ENCODE measurements around the gene SMIM24.
"Not testable (repeated sequence)": the region's sequence is repeated elsewhere in the genome, so short reads cannot be mapped to it uniquely, and the experiment has no call there.

Gene SMIM24

DNA sequence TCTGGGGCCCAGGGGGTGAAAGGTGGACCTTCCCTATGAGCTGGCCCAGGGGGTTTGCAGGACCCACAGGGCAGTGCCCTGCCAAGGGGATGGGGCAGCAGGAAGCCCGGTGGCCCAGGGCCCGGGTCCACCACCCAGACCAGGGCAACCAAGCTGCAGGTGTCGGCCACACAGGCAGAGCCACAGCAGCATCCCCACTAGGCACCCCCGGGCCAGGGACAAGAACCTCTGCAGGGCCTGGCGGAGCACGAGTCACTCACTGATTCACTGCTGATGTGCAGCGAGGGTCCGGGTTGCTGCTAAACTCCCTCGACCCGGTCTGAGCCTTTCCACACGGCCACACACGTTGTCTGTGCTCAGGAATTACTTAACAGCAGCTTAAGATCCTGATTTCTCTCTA, 34.6 kb upstream of the SMIM24 start:
- no peak for DNase-seq (ENCODE audit: low spot score)

DNA sequence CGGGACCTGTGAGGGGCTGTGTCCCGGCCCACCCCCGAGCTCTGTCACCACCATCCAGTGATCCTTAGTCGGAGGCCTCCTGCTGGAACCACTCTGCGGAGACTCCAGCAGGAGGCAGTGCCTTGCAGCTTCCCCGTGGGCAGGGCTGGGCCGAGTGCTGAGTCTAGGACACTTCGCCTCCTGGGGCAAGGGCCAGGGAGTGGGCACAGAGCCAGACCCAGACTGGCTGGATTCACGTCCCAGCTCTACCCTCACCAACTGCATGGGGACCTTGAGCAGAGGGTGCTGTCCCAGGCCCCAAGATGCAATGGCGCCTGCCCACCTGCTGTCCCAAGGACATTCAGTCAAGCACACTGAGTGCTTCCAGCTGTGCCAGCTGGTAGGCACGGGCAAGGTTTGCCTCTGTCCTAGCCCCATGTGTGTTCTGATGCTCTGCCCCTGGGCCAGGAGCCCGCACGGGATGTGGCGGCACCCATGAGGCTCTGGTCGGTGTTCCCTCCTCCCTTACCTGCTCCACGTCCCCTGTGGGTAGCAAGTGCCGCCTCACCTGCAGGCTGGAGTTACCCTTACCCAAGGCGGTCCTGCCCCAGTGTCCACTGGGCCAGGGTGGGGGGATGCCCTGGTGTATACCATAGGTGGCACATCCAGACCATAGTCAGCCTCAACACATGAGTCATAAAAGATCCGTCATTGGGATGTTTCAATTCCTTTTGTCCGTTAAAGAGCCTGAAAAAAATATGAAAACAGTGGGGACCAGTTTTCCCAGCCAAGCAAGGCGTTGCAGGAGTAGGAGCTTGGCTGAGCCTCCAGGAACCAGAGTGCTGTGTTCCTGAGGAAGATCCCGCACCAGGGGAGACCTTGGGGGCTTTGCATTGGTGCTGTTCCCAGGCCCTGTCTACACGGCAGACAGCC, 33.2 kb upstream of the SMIM24 start:
- no peak for DNase-seq (ENCODE audit: low spot score)

DNA sequence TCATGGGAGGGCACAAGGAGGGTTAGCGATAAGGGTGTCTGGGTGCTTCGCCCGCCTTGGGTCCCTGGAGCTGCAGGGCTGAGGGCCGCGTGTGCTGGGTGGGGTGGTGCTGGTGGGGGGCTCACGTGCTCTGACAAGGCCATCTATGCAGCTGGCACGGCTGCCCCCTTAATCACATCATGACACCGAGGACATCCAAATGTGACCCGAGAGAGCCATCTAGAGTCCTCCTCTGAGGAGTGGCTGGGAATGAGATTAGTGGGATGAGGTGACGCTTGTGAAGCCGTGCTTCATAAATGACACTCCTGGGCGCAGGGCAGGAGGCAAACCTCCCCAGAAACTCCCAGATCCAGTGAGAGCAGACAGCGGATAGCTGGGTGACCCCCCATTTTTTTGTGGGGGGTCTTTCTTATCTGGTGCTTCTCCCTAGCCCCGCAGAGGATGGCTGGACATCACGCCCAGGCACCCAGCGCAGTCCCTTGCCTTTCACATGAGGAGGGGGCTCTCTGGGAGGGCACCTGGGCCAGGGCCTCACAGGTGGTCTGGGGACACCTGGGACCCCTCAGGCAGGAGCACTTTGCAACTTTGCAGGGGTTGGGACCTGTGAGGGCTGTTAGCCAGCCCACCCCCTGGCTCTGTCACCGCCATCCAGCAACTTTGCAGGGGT, 32.4 kb upstream of the SMIM24 start:
- no peak for DNase-seq (ENCODE audit: low spot score)

DNA sequence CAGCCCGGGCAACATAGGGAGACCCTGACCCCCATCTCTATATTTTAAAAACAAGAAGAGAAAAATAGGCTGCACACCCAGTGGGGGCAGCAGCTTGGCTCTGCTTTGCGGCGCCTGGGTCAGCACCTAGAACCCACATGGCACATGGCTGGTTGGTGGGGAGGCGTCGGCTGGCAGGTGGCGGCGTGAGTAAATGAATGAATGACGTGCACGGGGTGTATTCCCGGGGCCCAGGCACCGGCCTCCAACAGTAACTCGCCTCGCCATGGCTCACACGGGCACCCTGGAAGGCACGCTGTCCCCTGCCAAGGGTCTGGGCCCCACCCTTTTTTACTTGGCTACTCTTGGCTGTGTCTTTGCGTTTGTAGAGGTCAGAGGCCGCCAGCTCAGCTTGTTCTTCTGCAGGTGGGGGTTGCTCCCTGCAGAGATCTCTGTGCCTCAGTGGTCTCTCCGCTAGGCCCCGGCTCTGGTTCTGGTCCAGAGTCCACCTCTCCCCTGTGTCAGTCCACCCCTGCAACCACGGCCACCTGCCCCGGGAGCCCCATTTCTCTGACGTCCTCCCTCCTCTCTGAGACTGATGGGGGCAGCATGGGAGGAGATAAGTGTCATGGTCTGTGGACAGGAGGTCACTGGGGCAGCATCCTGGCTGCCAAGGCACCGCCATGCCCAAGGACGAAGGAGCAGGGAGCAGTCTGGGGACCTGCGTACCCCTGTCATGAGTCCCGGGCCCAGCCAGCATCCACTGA, 31.4 kb upstream of the SMIM24 start:
- DNase-seq (ENCODE audit: low spot score) = no peak

DNA sequence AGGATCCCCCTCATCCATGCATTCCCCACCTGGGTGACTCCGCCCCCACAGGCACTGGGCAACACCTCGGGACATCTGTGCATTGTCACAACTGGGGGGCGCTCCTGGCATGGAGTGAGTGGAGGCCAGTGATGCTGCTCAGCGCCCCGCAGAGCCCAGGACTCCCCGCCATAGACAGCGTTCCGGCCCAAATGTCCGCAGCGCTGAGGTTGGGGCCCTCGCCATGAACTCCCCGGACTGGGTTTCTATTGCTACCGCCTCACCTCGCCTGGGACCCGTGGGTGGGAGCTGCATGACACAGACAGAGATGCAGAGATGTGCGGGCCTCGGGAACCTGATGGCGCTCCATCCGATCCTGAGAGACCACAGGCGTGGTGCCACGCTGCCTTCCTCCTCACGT, 30.4 kb upstream of the SMIM24 start:
- DNase-seq (ENCODE audit: low spot score) = no peak

DNA sequence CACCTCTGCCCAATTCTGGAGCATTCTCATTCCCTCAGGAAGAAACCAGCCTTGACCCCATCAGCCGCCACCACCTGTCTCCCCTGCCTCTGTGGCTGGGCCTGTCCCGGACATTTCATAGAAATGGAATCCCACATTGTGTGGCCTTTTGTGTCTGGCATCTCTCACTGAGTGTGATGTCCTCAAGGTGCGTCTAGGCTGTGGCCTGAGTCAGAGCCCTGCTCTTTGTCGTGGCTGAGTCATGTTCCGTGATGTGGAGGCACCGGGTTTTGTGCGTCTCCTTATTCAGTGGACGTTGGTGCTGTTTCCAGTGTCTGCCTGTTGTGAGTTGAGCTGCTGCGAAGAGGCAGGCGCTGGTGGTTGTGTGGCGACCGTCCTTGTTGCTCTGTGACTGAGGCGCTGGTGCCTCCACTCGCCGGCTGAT, 29.3 kb upstream of the SMIM24 start:
- peak; percentile 57 for DNase-seq (ENCODE audit: low spot score)

DNA sequence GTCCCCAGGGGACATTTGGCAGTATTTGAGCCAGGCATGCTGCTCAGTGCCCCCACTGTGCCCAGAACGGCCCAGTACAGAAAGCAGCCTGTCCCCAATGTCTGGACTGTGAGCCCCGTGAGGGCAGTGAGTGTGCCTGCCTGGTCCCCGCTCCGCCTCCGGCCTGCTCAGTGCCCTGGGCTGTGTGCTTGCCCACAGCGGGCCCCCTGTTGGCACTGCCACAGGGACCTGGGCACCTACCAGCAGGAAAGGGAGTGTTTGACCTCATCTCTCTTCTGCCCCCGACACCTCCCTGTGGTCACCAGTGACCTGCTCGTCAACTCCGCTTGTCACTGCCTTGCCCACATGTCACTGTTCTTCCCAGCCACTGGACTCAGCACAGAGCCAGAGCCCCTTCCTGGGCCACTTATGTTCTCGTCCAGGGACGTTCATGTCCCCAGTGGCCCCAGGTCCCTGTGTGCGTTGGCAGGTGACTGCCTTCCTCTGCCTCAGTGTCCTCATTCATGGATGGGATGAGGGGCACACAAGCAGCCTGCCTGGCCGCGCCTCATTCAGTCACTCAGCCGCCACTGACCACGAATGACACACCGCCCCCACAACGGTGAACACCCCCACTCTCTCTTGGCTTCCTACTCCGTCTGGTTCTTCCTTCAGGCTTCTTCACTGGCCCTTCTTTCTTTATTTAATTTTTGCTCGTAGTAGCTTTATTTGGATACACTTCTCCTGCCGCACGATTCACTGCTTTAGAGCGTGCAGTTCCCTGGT, 28.6 kb upstream of the SMIM24 start:
- DNase-seq (ENCODE audit: low spot score) = no peak

DNA sequence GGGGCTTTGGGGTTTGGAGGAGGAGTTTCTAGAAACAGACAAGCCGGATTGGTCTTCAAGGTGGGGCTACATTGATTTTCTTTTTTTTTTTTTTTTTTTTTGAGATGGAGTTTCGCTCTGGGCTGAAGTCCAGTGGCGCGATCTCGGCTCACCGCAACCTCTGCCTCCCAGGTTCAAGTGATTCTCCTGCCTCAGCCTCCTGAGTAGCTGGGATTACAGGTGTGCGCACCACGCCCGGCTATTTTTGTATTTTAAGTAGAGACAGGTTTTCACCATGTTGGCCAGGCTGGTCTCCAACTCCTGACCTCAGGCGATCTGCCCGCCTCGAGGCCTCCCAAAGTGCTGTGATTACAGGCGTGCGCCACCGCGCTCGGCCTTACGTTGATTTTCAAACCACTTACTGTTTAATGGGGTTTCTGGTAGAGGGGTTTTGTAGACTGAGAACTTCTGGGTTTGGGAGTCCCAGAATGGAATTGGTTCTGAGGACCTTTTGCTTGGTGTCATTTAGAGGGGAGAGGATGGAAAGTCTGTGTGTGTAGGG, 27.9 kb upstream of the SMIM24 start:
- DNase-seq (ENCODE audit: low spot score) = not testable (repeated sequence)

DNA sequence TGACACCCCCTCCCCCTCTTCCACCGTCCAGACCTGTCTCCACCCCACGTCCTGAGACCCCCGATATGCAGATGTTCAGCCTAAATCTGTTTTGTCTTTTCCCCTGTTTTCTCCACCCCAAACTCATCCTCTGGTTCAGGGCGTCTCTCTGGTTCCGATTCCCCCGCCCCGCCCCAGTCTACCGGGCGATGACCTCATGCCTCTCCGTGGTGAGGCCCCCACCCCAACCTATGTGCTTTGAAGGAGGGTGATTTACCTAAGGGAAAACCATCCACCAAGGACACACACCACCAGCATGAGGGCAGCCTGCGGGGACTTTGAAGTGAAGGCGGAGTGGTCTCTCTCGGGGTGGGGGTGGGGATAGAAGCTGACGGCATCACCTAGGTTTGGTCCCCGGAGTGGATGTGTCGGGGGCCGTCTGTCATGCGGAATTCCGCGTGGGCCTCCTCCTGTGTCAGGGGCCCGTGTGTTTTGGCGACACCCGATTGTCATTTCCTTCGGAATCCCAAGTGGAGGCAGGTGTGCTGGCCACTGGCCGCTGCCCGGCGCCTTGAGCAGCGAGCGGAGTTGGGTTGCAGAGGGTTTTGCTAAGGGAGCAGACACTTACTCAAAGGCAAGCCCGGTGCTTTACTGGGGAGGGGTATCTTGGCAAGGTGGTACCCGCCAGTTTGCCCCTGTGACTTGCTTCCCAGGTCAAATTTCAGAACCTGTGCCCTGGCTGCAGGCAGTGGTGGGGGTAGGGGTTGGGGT, 27.2 kb upstream of the SMIM24 start:
- DNase-seq (ENCODE audit: low spot score) = peak; percentile 21

DNA sequence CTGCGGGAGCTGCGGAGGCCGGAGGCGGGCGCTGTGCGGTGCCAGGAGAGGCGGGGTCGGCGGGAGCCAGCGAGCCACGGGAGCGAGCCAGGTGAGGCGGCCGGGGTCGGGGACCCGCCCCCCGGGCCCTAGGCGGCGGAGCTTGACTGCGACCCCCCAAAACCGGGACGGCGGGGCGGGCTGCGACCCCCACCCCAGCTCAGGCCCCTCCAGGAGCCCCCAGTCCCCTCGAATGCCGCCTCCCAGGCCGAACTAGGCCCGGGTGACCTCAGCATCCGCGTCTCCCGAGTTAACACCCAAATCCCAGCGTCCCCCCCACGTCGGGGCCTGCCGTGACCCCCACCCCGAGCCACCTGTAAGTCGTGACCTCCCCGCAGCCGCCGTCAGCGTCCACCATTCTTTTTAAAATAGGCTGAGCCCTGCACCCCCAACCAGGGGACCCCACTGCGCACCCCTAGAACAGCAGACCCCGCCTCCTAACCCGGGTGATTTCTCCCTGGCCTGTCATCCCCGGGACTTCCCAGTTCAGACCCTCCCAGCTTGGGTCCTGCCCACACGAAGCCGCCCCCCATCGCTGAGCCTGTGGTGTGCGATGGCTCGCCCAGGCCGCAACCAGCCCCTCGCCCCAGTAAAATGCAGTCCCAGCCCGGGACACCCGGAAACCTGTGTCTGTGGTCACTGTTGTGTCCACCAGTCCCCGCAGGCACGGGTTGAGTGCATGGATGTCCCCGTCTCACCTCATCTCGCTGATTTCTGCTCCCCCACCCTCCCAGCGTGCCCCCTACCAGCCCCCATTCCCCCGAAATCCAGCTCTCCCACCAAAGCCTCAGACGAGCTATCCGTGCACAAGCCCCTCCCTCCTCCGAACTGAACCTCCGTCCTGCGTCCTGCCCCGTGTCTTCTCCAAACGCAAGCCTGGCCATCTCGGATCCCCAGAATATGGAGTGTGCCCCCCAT, 26.3 kb upstream of the SMIM24 start:
- peak; percentile 24 for DNase-seq (ENCODE audit: low spot score)

DNA sequence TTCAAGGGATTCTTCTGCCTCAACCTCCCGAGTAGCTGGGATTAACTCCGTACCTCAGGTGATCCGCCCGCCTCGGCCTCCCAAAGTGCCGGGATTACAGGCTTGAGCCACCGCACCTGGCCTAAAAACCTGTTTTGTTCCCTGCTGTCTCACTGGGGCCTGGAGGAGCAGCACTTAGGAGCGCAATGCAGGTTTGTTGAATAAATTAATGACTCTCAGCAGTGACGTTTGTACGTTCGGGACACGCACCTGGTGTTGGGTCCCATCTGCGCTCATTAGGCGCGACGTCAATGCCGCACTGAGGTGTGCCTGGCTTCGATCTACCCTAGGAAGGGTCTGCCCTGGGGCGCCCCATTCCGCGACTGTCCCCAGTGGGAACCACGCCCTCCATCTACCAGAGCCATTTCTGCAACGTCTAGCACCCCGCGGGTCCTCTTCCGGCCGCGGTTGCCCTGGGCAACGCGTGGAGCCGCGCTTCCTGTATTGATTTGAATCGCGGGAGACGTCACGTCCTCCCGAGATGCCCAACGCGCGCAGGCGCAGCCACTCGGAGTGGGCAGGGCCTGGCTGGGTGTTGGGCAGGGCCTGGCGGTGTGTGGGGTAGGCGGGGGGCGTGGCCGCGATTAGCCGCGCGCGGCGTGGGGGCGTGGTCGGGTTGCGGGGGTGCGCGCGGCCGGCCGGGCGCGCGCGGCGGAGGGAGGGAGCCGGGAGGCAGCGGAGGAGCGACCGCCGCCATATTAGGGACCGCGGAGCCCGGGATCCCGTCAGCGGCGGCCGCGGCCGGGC, 25.5 kb upstream of the SMIM24 start, which contains the start of gene FZR1:
Gene FZR1, plus strand, starts transcription at position 714 of the 786 bp plus-strand sequence. CDS start 16,679 bp downstream, outside the sequence.
- peak; percentile 100 for DNase-seq (ENCODE audit: low spot score)

DNA sequence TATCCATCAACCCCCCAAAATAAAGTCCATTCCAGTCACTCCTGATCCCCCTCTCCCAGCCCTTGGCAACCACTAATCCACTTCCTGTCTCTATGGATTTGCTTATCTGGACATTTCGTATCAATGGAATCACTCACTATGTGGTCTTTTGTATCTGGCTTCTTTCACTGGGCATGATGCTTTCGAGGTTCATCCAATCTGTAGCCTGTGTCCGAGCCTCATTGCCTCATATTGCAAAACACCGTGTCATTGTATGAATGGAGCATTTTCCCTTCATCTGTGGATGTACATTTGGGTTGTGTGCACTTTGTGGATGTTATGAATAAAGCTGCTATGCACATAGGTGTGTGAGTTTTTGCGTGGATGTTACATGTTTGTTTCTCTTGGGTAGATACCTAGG, 24.4 kb upstream of the SMIM24 start:
- DNase-seq (ENCODE audit: low spot score) = no peak

DNA sequence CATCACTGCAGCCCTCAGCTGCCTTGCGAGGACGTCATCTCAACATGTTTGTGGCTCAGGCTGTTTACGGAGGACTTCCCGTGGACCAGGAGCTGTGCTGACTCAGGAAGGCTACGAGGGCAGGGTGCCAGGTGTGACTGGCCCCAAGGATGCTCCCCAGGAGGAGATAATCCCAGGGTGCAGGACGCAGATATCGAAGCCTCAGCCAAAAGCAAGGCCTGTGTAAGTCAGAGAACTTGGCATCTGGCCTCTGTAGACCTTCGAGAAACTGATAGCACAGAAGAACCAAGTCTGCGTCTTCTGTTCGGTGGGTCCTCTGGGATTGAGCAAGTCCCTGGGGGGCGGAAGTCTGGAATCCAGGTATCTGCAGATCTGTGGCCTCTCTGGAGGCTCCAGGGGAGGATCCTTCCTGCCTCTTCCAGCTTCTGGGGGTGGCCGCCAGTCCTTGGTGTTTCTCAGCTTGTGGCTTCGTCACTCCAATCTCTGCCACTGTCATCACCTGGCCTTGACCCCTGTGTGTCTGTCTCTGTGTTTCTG, 22.8 kb upstream of the SMIM24 start:
- no peak for DNase-seq (ENCODE audit: low spot score)

DNA sequence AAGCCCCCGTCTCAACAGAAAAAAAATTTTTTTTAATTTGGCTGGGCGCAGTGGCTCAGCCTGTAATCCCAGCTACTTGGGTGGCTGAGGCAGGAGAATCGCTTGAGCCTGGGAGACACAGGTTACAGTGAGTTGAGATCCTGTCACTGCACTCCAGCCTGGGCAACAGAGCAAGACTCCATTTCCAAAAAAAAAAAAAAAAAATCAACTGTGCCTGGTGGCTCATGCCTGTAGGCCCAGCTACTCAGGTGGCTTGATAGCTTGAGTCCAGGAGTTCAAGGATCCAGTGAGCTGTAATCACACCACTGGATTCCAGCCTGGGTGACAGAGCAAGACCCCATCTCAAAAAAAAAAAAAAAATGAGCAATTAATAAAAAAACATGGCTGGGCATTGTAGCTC, 21.5 kb upstream of the SMIM24 start:
- no peak for DNase-seq (ENCODE audit: low spot score)

DNA sequence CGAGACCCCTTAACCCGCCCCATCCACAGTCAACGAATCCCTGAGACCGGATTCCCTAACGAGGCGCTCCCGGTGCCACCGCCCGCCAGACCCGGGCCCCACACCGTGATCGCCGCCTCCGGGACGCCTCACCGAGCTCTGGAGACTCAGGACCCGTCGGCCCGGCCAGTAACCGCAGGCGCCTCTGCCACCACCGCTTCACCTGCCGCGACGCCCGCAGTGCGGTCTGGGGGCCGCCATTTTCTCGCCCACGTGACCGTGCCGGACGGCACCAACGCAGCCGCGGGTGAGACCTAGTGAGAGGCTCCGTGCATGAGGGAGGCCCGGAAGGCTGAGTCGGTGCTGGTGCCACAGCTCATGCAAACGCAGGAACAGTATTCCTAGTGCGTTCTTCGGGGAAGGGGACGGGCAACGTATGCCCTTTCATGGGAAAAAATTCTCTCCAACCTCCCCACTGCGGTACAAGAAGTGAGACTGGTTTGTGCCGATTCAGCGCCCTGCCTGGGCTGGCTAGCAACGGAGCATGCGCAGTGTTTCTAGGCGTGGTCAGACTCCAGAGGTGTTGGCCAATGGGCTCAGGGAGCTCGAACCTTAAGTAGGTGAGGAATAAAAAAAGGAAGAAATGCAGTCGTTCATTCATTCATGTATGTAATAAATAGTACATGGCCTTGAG, 20.2 kb upstream of the SMIM24 start, which contains the start of gene DOHH:
Gene DOHH, minus strand, starts transcription at position 246 of the 673 bp plus-strand sequence. CDS start 3,860 bp downstream, outside the sequence.
- peak; percentile 99 for DNase-seq (ENCODE audit: low spot score)

DNA sequence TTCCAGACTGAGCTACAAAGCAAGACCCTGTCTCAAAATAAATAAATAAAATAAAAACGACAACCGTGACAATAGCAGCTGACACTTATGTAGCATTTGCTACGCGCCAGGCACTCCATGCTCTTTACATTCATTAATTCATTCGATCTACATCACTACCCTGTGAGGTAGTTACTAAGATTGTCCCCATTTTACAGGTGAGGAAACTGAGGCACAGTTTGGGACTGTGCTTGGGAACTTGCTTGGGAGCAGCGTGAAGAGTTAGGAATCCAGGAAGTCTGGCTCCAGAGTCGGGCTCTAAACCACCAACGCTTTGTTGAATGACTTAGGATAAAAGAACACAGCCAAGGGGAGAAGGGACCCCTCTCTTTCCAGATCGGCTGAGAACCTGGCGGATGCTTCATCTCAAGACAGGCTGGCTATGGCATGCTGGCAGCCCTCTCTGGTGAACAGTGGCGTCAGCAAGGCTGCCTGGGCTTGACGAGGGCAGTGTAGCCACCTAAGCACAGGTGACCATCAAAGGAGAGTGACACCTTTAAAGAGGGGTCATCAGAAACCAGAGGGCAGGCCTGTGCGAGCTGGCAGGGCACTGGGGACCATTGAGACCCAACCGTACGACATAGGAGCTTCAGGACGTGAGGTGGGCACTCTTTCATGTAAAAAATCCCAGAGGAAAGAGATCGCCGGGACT, 19.6 kb upstream of the SMIM24 start:
- no peak for DNase-seq (ENCODE audit: low spot score)
